Loucy (cell line): ENCODE results near the gene SPATA25.

Experiments
- H2AFZ ChIP-seq: fragments of 200-600 bp; sonication (generic); 2 replicates; pipeline ENCODE4 v1.6.0; 2016; ENCODE audit warnings: antibody characterized with exemption, mild to moderate bottlenecking, low read length, moderate library complexity
- H3F3A ChIP-seq: fragments of 200-600 bp; 2 replicates; pipeline ENCODE4 v1.6.0; 2016; ENCODE audit warnings: antibody characterized with exemption, low read depth, mild to moderate bottlenecking
- H3K27me3 ChIP-seq: fragments of 200-600 bp; sonication (generic); 2 replicates; pipeline ENCODE4 v1.6.1; 2014; ENCODE audit warnings: low read length, mild to moderate bottlenecking; ENCODE audit not compliant: insufficient read depth, poor library complexity, severe bottlenecking
- H3K36me3 ChIP-seq: fragments of 200-600 bp; sonication (generic); 2 replicates; pipeline ENCODE4 v1.6.1; 2016; ENCODE audit warnings: low read length; ENCODE audit not compliant: insufficient read depth
- H3K4me1 ChIP-seq: fragments of 200-600 bp; sonication (generic); 2 replicates; pipeline ENCODE4 v1.5.1; 2014; ENCODE audit warnings: low read length, mild to moderate bottlenecking; ENCODE audit not compliant: insufficient read depth, poor library complexity, severe bottlenecking
- H3K4me2 ChIP-seq: fragments of 200-600 bp; sonication (generic); 2 replicates; pipeline ENCODE4 v1.6.0; 2014; ENCODE audit warnings: antibody characterized with exemption, low read length, low read depth, mild to moderate bottlenecking; ENCODE audit not compliant: poor library complexity, severe bottlenecking
- H3K4me3 ChIP-seq: fragments of 200-600 bp; sonication (generic); 2 replicates; pipeline ENCODE4 v1.5.1; 2014; ENCODE audit warnings: low read length, mild to moderate bottlenecking, mixed read lengths; ENCODE audit not compliant: poor library complexity, severe bottlenecking
- H3K79me2 ChIP-seq: fragments of 200-600 bp; sonication (generic); 2 replicates; pipeline ENCODE4 v1.6.1; 2014; ENCODE audit warnings: low read length; ENCODE audit not compliant: insufficient read depth
- H3K9ac ChIP-seq: fragments of 200-600 bp; sonication (generic); 2 replicates; pipeline ENCODE4 v1.6.0; 2014; ENCODE audit warnings: mild to moderate bottlenecking, low read depth, low read length, moderate library complexity; ENCODE audit not compliant: poor library complexity, severe bottlenecking
- H3K9me2 ChIP-seq: fragments of 200-600 bp; sonication (generic); replicated peaks from 2 replicates; pipeline ENCODE4 v1.6.1; 2016; ENCODE audit warnings: low read depth, low read length, mixed read lengths
- H3K9me3 ChIP-seq: fragments of 200-600 bp; sonication (generic); 2 replicates; pipeline ENCODE4 v1.6.1; 2014; ENCODE audit warnings: mild to moderate bottlenecking, antibody characterized with exemption, low read length, low read depth; ENCODE audit not compliant: insufficient read depth
- H4K20me1 ChIP-seq: fragments of 200-600 bp; sonication (generic); 2 replicates; pipeline ENCODE4 v1.6.0; 2014; ENCODE audit warnings: antibody characterized with exemption, low read length, mild to moderate bottlenecking; ENCODE audit not compliant: insufficient read depth, poor library complexity, severe bottlenecking
- EZH2phosphoT487 ChIP-seq: fragments of 200-600 bp; IDR thresholded peaks from 2 replicates; pipeline ENCODE4 v1.6.1; 2018; ENCODE audit warnings: antibody characterized with exemption, mild to moderate bottlenecking, moderate library complexity, borderline replicate concordance
- TF ChIP-seq, protein P1 (sequence below): fragments of 200-600 bp; sonication (generic); conservative IDR thresholded peaks from 2 replicates; pipeline ENCODE4 v1.5.1; 2014; ENCODE audit warnings: mild to moderate bottlenecking, antibody characterized with exemption, low read length

SPATA25 gene

DNA sequence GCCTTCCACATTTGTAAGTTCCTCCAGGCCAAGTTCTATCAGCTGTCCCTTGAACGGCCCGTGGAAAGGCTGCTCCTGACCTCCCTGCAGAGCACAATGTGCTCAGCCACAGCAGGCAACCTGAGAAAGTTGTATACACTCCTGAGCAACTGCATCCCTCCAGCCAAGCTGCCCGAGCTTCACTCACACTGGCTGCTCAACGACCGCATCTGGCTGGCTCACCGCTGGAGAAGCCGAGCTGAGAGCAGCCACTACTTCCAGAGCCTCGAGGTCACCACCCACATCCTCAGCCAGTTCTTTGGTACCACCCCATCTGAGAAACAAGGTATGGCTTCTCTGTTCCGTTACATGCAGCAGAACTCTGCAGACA is 4.3 kb downstream of the SPATA25 start:
- Histone ChIP-seq H2AFZ (no peak overlapping the region), H3K27me3 (no peaks in the 10 kb centered on the region), H3K36me3 (peaks cover 15% of the 10 kb centered on the region; the same call in 1 of the 2 replicates), H3K79me2 (peaks cover 35% of the 10 kb centered on the region), H3K4me2 (peak overlapping the region; percentile 92), H3F3A (peaks cover 3% of the 10 kb centered on the region; the same call in 1 of the 2 replicates), H3K9me3 (no peaks in the 10 kb centered on the region), H4K20me1 (peaks cover 8% of the 10 kb centered on the region), H3K4me3 (no peak overlapping the region), H3K9me2 (no peaks in the 10 kb centered on the region), H3K4me1 (peaks cover 36% of the 10 kb centered on the region), H3K9ac (no peak overlapping the region)
- no peak for TF ChIP-seq EZH2phosphoT487
- TF ChIP-seq, protein P1, sequence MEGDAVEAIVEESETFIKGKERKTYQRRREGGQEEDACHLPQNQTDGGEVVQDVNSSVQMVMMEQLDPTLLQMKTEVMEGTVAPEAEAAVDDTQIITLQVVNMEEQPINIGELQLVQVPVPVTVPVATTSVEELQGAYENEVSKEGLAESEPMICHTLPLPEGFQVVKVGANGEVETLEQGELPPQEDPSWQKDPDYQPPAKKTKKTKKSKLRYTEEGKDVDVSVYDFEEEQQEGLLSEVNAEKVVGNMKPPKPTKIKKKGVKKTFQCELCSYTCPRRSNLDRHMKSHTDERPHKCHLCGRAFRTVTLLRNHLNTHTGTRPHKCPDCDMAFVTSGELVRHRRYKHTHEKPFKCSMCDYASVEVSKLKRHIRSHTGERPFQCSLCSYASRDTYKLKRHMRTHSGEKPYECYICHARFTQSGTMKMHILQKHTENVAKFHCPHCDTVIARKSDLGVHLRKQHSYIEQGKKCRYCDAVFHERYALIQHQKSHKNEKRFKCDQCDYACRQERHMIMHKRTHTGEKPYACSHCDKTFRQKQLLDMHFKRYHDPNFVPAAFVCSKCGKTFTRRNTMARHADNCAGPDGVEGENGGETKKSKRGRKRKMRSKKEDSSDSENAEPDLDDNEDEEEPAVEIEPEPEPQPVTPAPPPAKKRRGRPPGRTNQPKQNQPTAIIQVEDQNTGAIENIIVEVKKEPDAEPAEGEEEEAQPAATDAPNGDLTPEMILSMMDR = no peak

- Histone ChIP-seq H2AFZ (no peak overlapping the region), H3K9me3 (no peaks in the 10 kb centered on the region), H3K27me3 (no peaks in the 10 kb centered on the region), H3K79me2 (peaks cover 35% of the 10 kb centered on the region), H4K20me1 (peaks cover 8% of the 10 kb centered on the region), H3K9me2 (no peaks in the 10 kb centered on the region), H3F3A (peaks cover 3% of the 10 kb centered on the region; the same call in 1 of the 2 replicates), H3K4me2 (peak overlapping the region; percentile 92), H3K4me1 (peaks cover 36% of the 10 kb centered on the region), H3K4me3 (peak overlapping the region; percentile 96), H3K9ac (no peak overlapping the region), H3K36me3 (peaks cover 20% of the 10 kb centered on the region; the same call in 1 of the 2 replicates)
- TF ChIP-seq, protein P1 = no peak
- no peak for TF ChIP-seq EZH2phosphoT487
These were observed 4.8 kb downstream of the SPATA25 start for GRCh38 chr20:45882469-45883099.

DNA sequence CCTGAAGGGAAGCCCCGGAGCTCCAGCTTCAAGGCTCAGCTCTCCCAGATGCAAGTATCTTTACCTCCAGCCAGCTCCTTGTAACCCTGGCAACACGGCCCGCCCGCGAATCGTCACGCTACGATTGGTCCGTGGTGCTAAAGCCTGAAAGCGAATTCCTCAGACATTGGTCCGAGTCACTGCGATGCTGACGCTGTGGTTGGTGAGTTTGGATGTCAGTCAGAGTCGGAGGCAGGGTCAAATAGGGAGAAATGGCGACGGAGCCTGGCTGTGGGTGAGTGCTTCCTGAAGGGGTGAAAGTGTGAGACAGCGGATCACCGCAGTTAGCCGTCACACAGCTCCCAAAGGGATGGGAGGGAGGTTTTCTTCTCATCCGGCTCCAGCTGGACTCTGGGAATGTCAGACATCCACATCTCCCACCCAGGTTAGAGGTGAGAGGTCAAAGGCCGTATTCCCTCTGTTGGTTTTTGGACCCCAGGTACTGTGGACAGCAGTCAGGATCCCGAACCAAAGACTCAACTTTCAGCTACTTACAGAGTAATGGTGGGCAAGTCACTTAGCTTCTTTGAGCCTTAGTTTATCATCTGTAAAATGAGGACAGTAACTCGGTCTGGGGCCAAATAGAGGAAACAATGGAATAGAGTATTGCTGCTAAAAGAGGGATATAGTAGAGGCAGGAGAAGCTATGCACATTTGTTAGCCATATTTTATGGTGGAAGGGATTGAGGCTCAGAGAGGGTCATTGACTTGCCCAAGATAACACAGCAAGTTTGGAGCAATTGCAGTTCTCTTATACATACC is 6.2 kb downstream of the SPATA25 start, which contains the start of gene ZSWIM1:
TSS of gene ZSWIM1 (plus strand) at position 240 of the 801 bp plus-strand sequence. CDS start 1,366 bp downstream, outside the sequence.
- peaks cover 8% of the 10 kb centered on the region for H4K20me1 ChIP-seq
- peak within 1 kb of the TSS; percentile 96 for H3K4me3 ChIP-seq
- peak within 1 kb of the TSS; percentile 68 for H2AFZ ChIP-seq
- H3K36me3 ChIP-seq = peaks cover 29% of the 10 kb centered on the region; the same call in 1 of the 2 replicates
- peaks cover 35% of the 10 kb centered on the region for H3K4me1 ChIP-seq
- H3K27me3 ChIP-seq = no peaks in the 10 kb centered on the region
- no peaks in the 10 kb centered on the region for H3K9me2 ChIP-seq
- peak within 1 kb of the TSS; percentile 93 for H3K9ac ChIP-seq
- peaks cover 35% of the 10 kb centered on the region for H3K79me2 ChIP-seq
- TF ChIP-seq EZH2phosphoT487 = no peak
- TF ChIP-seq, protein P1 = no peak
- H3K4me2 ChIP-seq = peak within 1 kb of the TSS; percentile 92
- peaks cover 3% of the 10 kb centered on the region; the same call in 1 of the 2 replicates for H3F3A ChIP-seq
- H3K9me3 ChIP-seq = no peaks in the 10 kb centered on the region
